Ishikawa (cell line): ENCODE data around the gene NOXO1.

ENCODE experiments used
- CEBPB ChIP-seq: IDR thresholded peaks from 2 replicates; pipeline ENCODE4 v1.6.1; 2012
- MAX ChIP-seq: IDR thresholded peaks from 2 replicates; pipeline ENCODE4 v1.6.1; 2012

DNA sequence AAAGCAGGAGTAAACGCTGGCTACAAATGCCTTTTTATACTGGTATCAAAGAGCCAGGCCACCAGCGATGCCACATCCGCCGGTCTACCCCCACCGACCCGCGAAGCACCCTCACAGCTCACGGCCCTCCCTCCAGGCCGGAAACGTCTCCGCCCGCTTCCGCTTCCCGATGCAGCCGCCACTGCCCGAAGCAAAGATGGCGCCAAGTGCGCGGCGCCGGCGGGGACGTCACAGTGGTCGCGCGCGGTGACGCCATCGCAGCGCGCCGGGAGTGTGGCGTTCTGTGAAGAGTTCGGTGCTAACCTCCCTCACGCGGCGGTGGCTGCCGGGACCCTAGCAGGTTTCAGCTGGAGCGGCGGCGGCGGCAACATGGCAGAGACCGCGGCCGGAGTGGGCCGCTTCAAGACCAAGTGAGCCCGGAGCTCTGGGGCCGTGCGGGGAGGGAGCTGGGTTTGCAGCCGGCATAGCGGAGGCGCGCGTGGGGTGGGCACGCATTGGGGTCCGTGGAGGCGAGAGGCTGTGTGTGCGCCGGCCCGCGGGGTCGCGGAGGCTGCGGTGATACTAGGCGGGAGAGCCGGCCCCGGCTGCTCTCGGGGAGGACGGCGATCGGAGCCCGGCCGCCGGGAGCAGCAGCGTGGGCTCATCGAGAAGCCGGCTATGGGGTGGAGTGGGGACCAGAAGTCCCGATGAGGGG lies 9.3 kb downstream of the NOXO1 start, which contains the start of gene TBL3:
- TF ChIP-seq MAX (peak; percentile 92), CEBPB (no peak; the same call in 1 of the 2 replicates)
